ENCODE measurements around the gene ZBTB18.

The ZBTB18 gene

DNA sequence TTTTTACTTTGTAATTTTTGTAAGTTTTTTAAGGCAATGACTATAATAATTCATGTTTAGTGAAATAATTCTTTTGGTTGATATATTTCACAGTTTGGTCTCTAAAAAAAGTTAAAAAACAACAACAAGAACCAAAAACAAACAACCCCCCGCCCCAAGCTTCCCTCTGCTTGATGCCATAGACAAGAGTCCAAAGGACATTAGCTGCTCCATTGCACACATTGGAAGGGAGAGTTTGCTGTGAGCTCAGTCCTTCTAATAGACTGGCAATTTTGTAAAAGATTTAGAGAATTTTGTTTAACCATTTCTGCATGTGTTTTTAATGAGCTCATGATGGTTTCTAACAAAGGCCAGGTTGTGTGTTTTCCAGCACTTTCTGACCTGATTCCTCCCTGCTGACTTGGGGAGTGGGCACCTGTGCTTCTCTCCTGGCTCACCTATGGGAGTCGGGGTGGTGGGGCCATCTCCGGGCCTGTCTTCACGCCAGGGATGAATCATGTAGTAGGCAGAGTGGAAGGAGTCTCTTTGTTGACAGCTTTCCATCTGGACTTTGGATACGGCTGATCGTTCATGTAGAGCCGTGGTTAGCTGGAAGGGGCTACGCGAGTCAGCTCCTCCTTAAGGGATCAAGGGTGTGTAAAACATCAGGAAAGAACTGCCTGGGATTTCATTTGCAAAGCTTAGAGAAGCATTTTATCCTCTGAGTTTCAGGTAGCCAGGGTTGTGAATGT, 14.1 kb downstream of the ZBTB18 start:
- no peak for FAIRE-seq
- no peak for TF ChIP-seq TAF1 (IDR thresholded peaks at IDR 0.05; ENCODE audit: borderline replicate concordance, low read depth, low read length)
- TF ChIP-seq POLR2AphosphoS5 (IDR thresholded peaks at IDR 0.05; ENCODE audit: low read depth, low read length), result no peak
- no peak for TF ChIP-seq POLR2A (IDR thresholded peaks at IDR 0.05; ENCODE audit: low read depth, low read length)
- no peak for DNase-seq (ENCODE audit: insufficient read length)

DNA sequence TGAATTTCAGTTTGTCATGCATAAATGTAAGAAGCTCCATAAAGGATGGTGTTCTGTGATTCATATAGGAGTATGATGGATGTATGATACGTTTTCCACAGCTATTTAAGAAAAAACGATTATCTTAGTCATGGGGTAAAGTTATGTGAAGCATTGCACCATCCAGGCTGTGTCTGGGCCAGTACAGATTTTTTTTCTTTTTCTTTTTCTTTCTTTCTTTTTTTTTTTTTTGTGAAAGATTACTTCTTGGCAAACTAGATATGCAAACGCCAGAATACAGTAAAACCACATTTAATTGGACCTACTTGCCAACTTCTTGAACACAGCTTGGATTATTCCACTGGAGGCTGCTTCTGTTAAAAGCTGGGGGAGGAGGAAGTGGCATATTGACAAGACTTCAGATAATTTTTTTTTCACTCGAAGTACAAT, 14.9 kb downstream of the ZBTB18 start:
- no peak for DNase-seq (ENCODE audit: insufficient read length)
- no peak for FAIRE-seq
- TF ChIP-seq TAF1 (IDR thresholded peaks at IDR 0.05; ENCODE audit: borderline replicate concordance, low read depth, low read length), result no peak
- no peak for TF ChIP-seq POLR2A (IDR thresholded peaks at IDR 0.05; ENCODE audit: low read depth, low read length)
- TF ChIP-seq POLR2AphosphoS5 (IDR thresholded peaks at IDR 0.05; ENCODE audit: low read depth, low read length), result no peak

DNA sequence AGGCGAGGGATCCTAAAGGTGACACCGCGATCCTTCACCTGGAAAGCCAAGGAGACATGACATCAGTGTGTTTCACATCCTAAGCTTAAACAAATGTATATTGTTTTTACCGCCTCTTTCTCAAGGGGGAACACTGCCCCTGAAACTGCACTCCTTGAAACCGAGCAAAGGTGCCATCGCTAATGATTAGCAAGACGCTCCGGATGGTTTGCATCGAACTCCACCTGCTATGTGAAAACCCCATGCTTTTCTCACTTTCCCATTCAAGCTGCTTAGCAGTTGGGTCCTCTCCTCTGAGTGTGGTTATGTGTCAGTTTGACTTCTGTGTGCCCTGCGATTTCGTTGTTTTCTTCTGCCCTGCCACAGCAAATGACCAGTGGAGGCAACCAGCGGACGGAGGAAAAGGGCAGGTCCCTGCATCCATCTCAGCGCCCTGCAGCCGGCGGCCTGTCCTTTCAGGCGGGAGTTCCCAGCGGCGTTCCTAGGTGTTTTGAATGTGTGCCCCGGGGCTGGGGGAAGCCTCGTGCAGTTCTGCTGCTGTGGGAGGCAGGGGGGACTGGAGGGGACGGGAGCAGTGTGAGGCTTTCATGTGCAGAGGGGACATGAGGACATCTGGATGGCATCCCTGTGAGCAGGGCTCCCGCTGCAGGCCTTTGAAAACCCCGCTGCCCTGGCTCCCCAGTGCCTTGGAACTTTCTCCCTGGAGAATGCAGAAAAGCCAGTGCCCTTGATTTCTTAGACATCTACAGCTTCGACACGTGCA, 16.1 kb downstream of the ZBTB18 start:
- no peak for DNase-seq (ENCODE audit: insufficient read length)
- TF ChIP-seq POLR2AphosphoS5 (IDR thresholded peaks at IDR 0.05; ENCODE audit: low read depth, low read length) (no peak), POLR2A (IDR thresholded peaks at IDR 0.05; ENCODE audit: low read depth, low read length) (no peak), TAF1 (IDR thresholded peaks at IDR 0.05; ENCODE audit: borderline replicate concordance, low read depth, low read length) (no peak)
- no peak for FAIRE-seq

DNA sequence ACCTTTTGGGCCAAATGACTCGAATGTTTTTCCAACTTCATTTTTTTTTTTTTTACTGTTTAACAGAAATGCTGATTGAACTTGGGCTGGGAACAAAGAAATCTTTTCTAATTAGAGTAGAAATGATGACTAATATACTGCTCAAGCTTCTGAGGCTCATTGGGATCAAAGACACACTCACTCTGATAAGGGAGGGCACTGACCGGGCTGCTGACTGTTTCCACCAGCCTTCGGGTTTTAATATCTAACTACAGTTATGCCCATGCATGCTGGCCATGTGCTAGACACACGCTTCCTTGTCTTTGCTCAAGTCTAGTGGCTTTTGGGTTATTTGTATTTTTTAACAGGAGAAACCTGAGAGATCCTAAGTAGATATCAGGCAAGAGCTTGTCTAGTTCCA, 16.8 kb downstream of the ZBTB18 start:
- no peak for TF ChIP-seq POLR2A (IDR thresholded peaks at IDR 0.05; ENCODE audit: low read depth, low read length)
- no peak for TF ChIP-seq TAF1 (IDR thresholded peaks at IDR 0.05; ENCODE audit: borderline replicate concordance, low read depth, low read length)
- no peak for TF ChIP-seq POLR2AphosphoS5 (IDR thresholded peaks at IDR 0.05; ENCODE audit: low read depth, low read length)
- DNase-seq (ENCODE audit: insufficient read length) (no peak), FAIRE-seq (no peak)

DNA sequence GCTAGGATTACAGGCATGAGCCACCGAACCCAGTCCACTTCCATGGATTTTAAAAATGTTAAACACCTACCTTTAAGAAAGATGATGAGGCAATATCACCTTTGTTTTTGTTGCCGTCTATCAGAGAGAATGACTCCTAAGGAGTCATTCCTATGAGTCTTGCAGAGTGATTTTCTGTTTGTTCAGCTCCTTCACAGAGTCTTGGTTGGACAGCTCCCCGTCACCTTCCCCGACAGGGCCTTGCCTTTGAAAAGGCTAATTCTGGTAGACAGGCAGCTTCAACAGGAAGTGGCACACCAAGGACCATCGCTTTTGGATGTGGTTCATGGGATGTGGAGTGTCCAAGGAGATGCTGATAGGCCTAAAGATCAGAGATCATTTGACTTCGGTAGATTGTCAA, 17.5 kb downstream of the ZBTB18 start:
- DNase-seq (ENCODE audit: insufficient read length), result no peak
- TF ChIP-seq POLR2AphosphoS5 (IDR thresholded peaks at IDR 0.05; ENCODE audit: low read depth, low read length) (no peak), TAF1 (IDR thresholded peaks at IDR 0.05; ENCODE audit: borderline replicate concordance, low read depth, low read length) (no peak), POLR2A (IDR thresholded peaks at IDR 0.05; ENCODE audit: low read depth, low read length) (no peak)
- no peak for FAIRE-seq

DNA sequence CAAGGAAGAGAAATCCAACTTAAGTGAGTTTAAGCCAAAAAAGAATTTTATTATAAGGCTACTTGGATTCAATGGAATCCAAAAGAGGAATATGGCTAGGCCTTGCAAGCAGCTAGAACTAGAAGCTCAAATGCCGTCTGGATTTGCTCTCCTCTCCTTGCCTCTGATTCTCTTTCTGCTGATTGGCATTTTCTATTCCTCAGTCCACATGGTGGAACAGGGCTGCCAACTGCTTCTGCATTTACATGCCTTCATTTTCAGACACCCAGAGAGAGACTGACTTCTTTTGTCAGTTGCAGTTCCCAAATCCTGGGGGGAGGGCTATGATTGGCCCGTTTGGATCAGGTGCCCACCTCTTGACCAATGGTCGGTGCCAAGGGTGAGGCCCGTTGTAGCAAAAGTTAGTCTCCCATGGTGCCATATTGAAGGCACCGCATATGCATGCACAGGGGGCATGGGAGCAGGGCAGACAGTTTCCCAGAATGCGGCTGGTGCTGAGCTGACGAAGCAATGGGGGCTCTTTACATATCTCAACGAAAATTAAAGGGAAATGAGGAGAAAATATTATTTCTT, 18.3 kb downstream of the ZBTB18 start:
- FAIRE-seq, result no peak
- no peak for DNase-seq (ENCODE audit: insufficient read length)
- TF ChIP-seq POLR2A (IDR thresholded peaks at IDR 0.05; ENCODE audit: low read depth, low read length), result no peak
- no peak for TF ChIP-seq TAF1 (IDR thresholded peaks at IDR 0.05; ENCODE audit: borderline replicate concordance, low read depth, low read length)
- no peak for TF ChIP-seq POLR2AphosphoS5 (IDR thresholded peaks at IDR 0.05; ENCODE audit: low read depth, low read length)

DNA sequence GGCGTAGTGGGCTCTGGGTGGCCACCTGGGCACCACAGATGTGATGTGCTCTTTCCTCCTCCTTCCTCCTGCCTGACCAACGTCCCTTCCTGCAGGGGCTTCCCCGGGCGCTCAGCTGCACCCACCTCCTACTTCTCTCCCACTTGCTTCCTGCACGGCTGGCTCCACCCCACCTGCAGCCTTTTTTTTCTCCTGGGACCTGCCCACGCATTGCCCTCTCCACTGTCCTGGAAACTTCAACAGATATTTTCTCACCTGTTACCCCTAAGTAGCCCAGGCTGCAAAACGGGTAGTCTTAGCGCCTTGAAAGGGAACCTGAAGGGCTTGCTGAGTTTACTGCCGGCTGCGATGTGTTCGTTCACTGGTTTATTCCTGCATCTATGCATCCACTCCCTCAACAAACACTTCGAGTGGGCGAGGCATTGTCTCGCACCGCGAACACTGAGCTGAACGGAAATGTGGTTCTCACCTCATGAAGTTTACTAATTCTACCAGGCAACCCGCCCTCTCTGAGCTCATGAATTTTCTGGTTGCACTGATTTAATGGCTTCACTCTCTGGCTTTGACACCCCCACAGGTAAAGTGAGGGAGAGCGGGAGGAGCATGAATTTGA, 23.6 kb downstream of the ZBTB18 start:
- FAIRE-seq, result peak; percentile 73
- DNase-seq (ENCODE audit: insufficient read length), result peak; percentile 24
- no peak for TF ChIP-seq TAF1 (IDR thresholded peaks at IDR 0.05; ENCODE audit: borderline replicate concordance, low read depth, low read length)
- no peak for TF ChIP-seq POLR2AphosphoS5 (IDR thresholded peaks at IDR 0.05; ENCODE audit: low read depth, low read length)
- TF ChIP-seq POLR2A (IDR thresholded peaks at IDR 0.05; ENCODE audit: low read depth, low read length), result no peak

DNA sequence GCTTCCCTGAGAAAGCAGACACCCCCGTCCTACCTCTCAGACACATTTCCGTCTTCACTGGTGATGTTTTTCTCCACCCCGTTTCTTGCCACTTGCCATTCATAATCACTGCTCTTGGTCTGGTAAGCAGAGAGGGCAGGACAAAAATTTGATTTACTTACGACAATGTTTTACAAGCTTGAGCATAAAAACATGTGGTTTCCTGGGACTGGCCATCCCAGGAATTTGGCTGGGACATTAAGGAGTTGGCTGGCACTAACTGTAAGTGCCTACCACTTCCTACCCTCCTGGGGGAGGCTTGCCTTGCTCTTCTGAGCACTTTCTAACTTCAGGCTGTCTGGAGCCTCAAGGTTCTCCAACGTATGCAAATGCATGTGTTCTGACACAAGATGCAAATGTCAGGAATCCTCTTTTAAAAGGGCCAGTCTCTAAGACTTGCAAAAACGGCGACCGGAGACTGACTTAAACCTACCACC, 24.2 kb downstream of the ZBTB18 start:
- FAIRE-seq (peak; percentile 54), DNase-seq (ENCODE audit: insufficient read length) (no peak)
- no peak for TF ChIP-seq POLR2A (IDR thresholded peaks at IDR 0.05; ENCODE audit: low read depth, low read length)
- no peak for TF ChIP-seq TAF1 (IDR thresholded peaks at IDR 0.05; ENCODE audit: borderline replicate concordance, low read depth, low read length)
- no peak for TF ChIP-seq POLR2AphosphoS5 (IDR thresholded peaks at IDR 0.05; ENCODE audit: low read depth, low read length)

DNA sequence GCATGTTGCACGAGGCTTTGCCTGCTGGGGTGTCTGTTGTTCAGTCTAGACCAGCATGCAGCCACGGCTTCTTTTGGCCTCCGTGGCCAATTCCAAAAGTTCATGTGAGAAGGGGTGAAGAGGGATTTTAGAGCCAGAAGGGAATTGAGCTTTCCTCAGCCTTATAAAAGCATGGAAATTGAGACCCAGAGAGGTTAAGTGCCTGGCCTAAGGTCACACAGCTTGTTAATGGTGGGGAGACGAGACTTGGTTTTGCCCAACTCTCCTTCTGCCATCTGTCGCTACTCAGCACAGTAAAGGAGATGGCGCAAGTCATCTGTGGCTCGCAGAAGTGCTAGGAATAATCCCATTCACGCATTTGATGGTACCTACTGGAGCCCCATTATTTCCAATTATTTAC, 25.7 kb downstream of the ZBTB18 start:
- FAIRE-seq (no peak), DNase-seq (ENCODE audit: insufficient read length) (no peak)
- TF ChIP-seq TAF1 (IDR thresholded peaks at IDR 0.05; ENCODE audit: borderline replicate concordance, low read depth, low read length) (no peak), POLR2A (IDR thresholded peaks at IDR 0.05; ENCODE audit: low read depth, low read length) (no peak), POLR2AphosphoS5 (IDR thresholded peaks at IDR 0.05; ENCODE audit: low read depth, low read length) (no peak)

DNA sequence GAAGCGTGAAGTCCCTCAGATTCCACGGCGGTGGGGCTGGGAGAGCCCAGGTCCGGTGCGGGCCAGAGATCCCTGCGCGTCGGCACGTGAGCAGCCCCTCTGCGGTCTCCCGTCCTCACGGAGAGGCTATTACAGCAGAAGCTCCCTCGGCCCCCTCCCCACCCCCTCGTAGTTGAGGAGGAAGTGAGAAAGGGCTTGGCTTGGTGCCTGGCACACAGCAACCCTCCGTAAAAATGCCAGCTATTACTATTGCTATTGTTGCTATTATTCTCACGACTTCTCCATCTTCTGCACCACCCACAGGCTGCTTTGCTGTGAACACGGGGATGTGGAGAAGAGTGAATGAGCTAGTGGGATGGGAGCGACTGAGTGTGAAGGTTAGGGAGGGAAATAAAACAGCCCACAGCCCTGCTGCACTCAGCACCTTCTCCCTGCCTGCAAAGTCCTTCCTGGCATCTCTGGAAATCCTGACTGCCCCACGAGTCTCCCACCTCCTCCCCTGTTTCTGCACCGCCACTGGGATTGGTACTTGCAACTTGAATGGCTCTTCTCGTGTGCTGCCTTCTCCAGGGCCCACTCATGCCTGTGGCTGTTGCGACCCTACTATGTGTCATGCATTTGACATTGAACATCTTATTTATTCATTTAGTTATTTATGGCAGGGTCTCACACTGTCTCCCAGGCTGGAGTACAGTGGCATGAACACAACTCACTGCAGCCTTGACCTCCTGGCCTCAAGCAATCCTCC, 26.6 kb downstream of the ZBTB18 start:
- DNase-seq (ENCODE audit: insufficient read length), result no peak
- FAIRE-seq, result no peak
- no peak for TF ChIP-seq POLR2A (IDR thresholded peaks at IDR 0.05; ENCODE audit: low read depth, low read length)
- TF ChIP-seq TAF1 (IDR thresholded peaks at IDR 0.05; ENCODE audit: borderline replicate concordance, low read depth, low read length), result no peak
- TF ChIP-seq POLR2AphosphoS5 (IDR thresholded peaks at IDR 0.05; ENCODE audit: low read depth, low read length), result no peak

Data from GM12892 (cell line).